Trophoblast cell (in vitro differentiated cells and primary cell): ENCODE data around the gene CDC45.

Experiments
- DNase-seq, 2 donors: peaks; one replicate each; pipeline ENCODE4 v3.0.0-alpha.2; 2016
- H2AFZ ChIP-seq: 2 replicates; pipeline ENCODE4 v1.6.1; 2013; ENCODE audit warnings: low read length, moderate library complexity, mild to moderate bottlenecking; ENCODE audit not compliant: insufficient read depth, poor library complexity
- H2AK5ac ChIP-seq: 2 replicates; pipeline ENCODE4 v1.6.1; 2013; ENCODE audit warnings: mild to moderate bottlenecking, low read length
- H2BK120ac ChIP-seq: 2 replicates; pipeline ENCODE4 v1.6.1; 2013; ENCODE audit warnings: low read length, mild to moderate bottlenecking, moderate library complexity; ENCODE audit not compliant: insufficient read depth, poor library complexity
- H2BK12ac ChIP-seq: 2 replicates; pipeline ENCODE4 v1.6.1; 2013; ENCODE audit warnings: mild to moderate bottlenecking, low read length, moderate library complexity
- H2BK5ac ChIP-seq: 2 replicates; pipeline ENCODE4 v1.6.1; 2013; ENCODE audit warnings: low read length, low read depth, moderate library complexity, mild to moderate bottlenecking; ENCODE audit not compliant: poor library complexity
- H3K14ac ChIP-seq: 2 replicates; pipeline ENCODE4 v1.6.1; 2013; ENCODE audit warnings: mild to moderate bottlenecking, low read length
- H3K18ac ChIP-seq: 2 replicates; pipeline ENCODE4 v1.6.1; 2013; ENCODE audit warnings: mild to moderate bottlenecking, low read length
- H3K23ac ChIP-seq: 2 replicates; pipeline ENCODE4 v1.6.1; 2013; ENCODE audit warnings: low read length
- H3K27ac ChIP-seq: 2 replicates; pipeline ENCODE4 v1.5.1; 2013; ENCODE audit warnings: low read depth, mild to moderate bottlenecking, inconsistent platforms, low read length, moderate library complexity
- H3K27me3 ChIP-seq: 2 replicates; pipeline ENCODE4 v1.6.1; 2013; ENCODE audit warnings: inconsistent platforms, mild to moderate bottlenecking, low read length, moderate library complexity; ENCODE audit not compliant: insufficient read depth
- H3K36me3 ChIP-seq, 2 experiments: 1 replicate in 1 of 2; 2 replicates in 1 of 2; pipeline ENCODE4 v1.6.1; 2013; ENCODE audit warnings: low read length in 2 of 2, mild to moderate bottlenecking in 2 of 2, moderate library complexity in 1 of 2; ENCODE audit not compliant: insufficient read depth in 2 of 2, control insufficient read depth in 1 of 2
- H3K4ac ChIP-seq: 2 replicates; pipeline ENCODE4 v1.6.1; 2013; ENCODE audit warnings: low read depth, mild to moderate bottlenecking, low read length, moderate library complexity
- H3K4me1 ChIP-seq, 2 experiments: 1 replicate in 1 of 2; 2 replicates in 1 of 2; pipeline ENCODE4 v1.6.1; 2013; ENCODE audit warnings: low read length in 2 of 2, mild to moderate bottlenecking in 2 of 2, moderate library complexity in 1 of 2; ENCODE audit not compliant: insufficient read depth in 2 of 2, control insufficient read depth in 1 of 2
- H3K4me2 ChIP-seq: 2 replicates; pipeline ENCODE4 v1.6.1; 2013; ENCODE audit warnings: inconsistent platforms, mild to moderate bottlenecking, low read length, moderate library complexity
- H3K4me3 ChIP-seq: 2 replicates; pipeline ENCODE4 v1.5.1; 2013; ENCODE audit warnings: mild to moderate bottlenecking, low read depth, low read length, inconsistent platforms
- H3K79me1 ChIP-seq: one replicate; pipeline ENCODE4 v1.6.1; 2013; ENCODE audit warnings: low read length
- H3K79me2 ChIP-seq: 2 replicates; pipeline ENCODE4 v1.6.1; 2013; ENCODE audit warnings: low read length, mild to moderate bottlenecking; ENCODE audit not compliant: control insufficient read depth, insufficient read depth, poor library complexity
- H3K9ac ChIP-seq: 2 replicates; pipeline ENCODE4 v1.6.1; 2013; ENCODE audit warnings: mild to moderate bottlenecking, low read length
- H3K9me3 ChIP-seq: 2 replicates; pipeline ENCODE4 v1.6.1; 2013; ENCODE audit warnings: low read depth, mild to moderate bottlenecking, control low read depth, inconsistent platforms, low read length; ENCODE audit not compliant: insufficient read depth
- H4K12ac ChIP-seq: 2 replicates; pipeline ENCODE4 v1.6.1; 2013; ENCODE audit warnings: low read depth, mild to moderate bottlenecking, low read length, moderate library complexity
- H4K8ac ChIP-seq: 2 replicates; pipeline ENCODE4 v1.6.1; 2013; ENCODE audit warnings: low read depth, mild to moderate bottlenecking, low read length, moderate library complexity
- H4K91ac ChIP-seq: one replicate; pipeline ENCODE4 v1.6.1; 2013; ENCODE audit warnings: low read depth, mild to moderate bottlenecking, low read length, moderate library complexity
- WGBS: extraction: QIAGEN DNeasy Blood & Tissue Kit; methylation state at CpG from one replicate; pipeline ENCODE4 v1.1.7; 2013; ENCODE audit warnings: missing lambda C conversion rate; ENCODE audit not compliant: insufficient read length, insufficient coverage; ENCODE audit errors: extremely low coverage; 5-methylcytosine and 5-hydroxymethylcytosine counted together

CDC45 gene

GRCh38 chr22:19537941-19538488, 58.3 kb downstream of the CDC45 start:
- Histone ChIP-seq H3K9ac (no peak overlapping the region), H4K91ac (no peak overlapping the region), H3K4me2 (no peak overlapping the region), H3K23ac (no peak overlapping the region), H2AFZ (no peak overlapping the region), H3K9me3 (no peaks in the 10 kb centered on the region), H3K4me3 (no peak overlapping the region), H4K8ac (no peak overlapping the region), H3K18ac (no peak overlapping the region), H3K36me3 (no peaks in the 10 kb centered on the region), H2BK120ac (no peak overlapping the region), H2BK12ac (no peak overlapping the region), H3K4me1 (no peaks in the 10 kb centered on the region), H3K27ac (no peak overlapping the region), H4K12ac (no peak overlapping the region), H2AK5ac (no peak overlapping the region), H3K27me3 (no peaks in the 10 kb centered on the region), H3K79me2 (no peaks in the 10 kb centered on the region), H3K4ac (no peak overlapping the region), H2BK5ac (no peak overlapping the region), H3K79me1 (no peaks in the 10 kb centered on the region), H3K14ac (no peak overlapping the region)
- WGBS, result no CpG with 5 or more reads among the region's 5 CpGs
- DNase-seq, result no peak

DNA sequence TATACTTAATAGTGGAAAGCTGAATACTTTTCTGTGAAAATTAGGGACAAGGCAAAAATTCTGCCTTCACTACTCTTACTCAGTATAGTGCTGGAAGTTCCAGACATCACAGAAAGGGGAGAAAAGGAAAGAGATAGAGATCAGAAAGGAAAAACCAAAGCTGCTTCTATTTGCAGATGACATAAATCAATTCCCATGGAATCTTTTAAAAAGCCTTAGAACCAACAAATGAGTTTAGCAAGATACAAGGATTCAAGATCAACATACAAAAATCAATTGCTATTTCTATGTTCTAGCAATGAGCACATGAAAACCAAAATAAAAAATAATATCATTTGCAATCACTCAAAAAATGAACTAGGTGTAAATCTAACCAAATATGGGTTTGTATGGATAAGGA, 60.7 kb downstream of the CDC45 start:
- no peak overlapping the region for H3K9ac ChIP-seq
- H2BK5ac ChIP-seq, result no peak overlapping the region
- H4K8ac ChIP-seq, result no peak overlapping the region
- no peak overlapping the region for H3K18ac ChIP-seq
- no peaks in the 10 kb centered on the region for H3K4me1 ChIP-seq
- H3K4me2 ChIP-seq, result no peak overlapping the region
- no peaks in the 10 kb centered on the region for H3K79me2 ChIP-seq
- no peak overlapping the region for H3K23ac ChIP-seq
- no peak overlapping the region for H2AK5ac ChIP-seq
- H3K4ac ChIP-seq, result no peak overlapping the region
- no peaks in the 10 kb centered on the region for H3K36me3 ChIP-seq
- no peak overlapping the region for H2BK120ac ChIP-seq
- no peaks in the 10 kb centered on the region for H3K9me3 ChIP-seq
- no peak overlapping the region for H2AFZ ChIP-seq
- H3K4me3 ChIP-seq, result no peak overlapping the region
- no peaks in the 10 kb centered on the region for H3K27me3 ChIP-seq
- H3K27ac ChIP-seq, result no peak overlapping the region
- H3K14ac ChIP-seq, result no peak overlapping the region
- no peak overlapping the region for H4K91ac ChIP-seq
- H4K12ac ChIP-seq, result no peak overlapping the region
- no peak overlapping the region for H2BK12ac ChIP-seq
- H3K79me1 ChIP-seq, result no peaks in the 10 kb centered on the region
- no peak for DNase-seq

- H3K4me3 ChIP-seq, result peak overlapping the region; percentile 31
- WGBS, result no CpG with 5 or more reads among the region's 16 CpGs
Measured at GRCh38 chr22:19543970-19544708, 64.4 kb downstream of the CDC45 start.

DNA sequence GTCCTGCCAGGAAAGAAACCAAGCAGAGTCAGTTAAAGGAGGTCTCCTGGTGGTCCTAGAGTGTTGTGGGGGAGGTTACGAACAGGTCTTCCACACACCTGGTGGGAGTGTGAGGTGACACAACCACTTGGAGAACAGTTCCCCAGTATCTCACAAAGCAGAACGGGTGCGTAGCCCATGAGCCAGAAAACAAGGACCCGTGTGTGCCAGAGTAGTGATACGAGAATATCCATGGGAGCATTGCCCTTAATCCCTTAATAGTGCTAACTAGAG, 66.2 kb downstream of the CDC45 start:
- Histone ChIP-seq H3K27me3 (no peaks in the 10 kb centered on the region), H3K9me3 (no peaks in the 10 kb centered on the region), H3K14ac (no peak overlapping the region), H2BK12ac (no peak overlapping the region), H3K23ac (no peak overlapping the region), H4K91ac (no peak overlapping the region), H3K79me1 (no peaks in the 10 kb centered on the region), H4K8ac (no peak overlapping the region), H2BK120ac (no peak overlapping the region), H3K4me1 (no peaks in the 10 kb centered on the region), H2BK5ac (no peak overlapping the region), H2AFZ (no peak overlapping the region), H4K12ac (no peak overlapping the region), H3K4ac (no peak overlapping the region), H3K36me3 (no peaks in the 10 kb centered on the region), H3K4me3 (no peak overlapping the region), H3K9ac (no peak overlapping the region), H3K79me2 (no peaks in the 10 kb centered on the region), H3K4me2 (no peak overlapping the region), H3K27ac (no peak overlapping the region), H2AK5ac (no peak overlapping the region), H3K18ac (no peak overlapping the region)
- WGBS, result no CpG with 5 or more reads among the region's 5 CpGs
- no peak for DNase-seq

More at GRCh38 chr22:19543970-19544708, 64.4 kb downstream of the CDC45 start:
- H4K8ac ChIP-seq, result no peak overlapping the region
- no peak overlapping the region for H3K4me2 ChIP-seq
- H3K4me1 ChIP-seq, result no peaks in the 10 kb centered on the region
- H3K14ac ChIP-seq, result no peak overlapping the region
- no peak overlapping the region for H4K91ac ChIP-seq
- H3K79me2 ChIP-seq, result no peaks in the 10 kb centered on the region
- DNase-seq, result no peak
- no peak overlapping the region for H3K27ac ChIP-seq
- no peaks in the 10 kb centered on the region for H3K79me1 ChIP-seq
- no peak overlapping the region for H3K9ac ChIP-seq
- no peaks in the 10 kb centered on the region for H3K27me3 ChIP-seq
- no peak overlapping the region for H4K12ac ChIP-seq
- H3K9me3 ChIP-seq, result no peaks in the 10 kb centered on the region
- no peak overlapping the region for H2BK5ac ChIP-seq
- no peak overlapping the region for H2AK5ac ChIP-seq
- no peak overlapping the region for H3K18ac ChIP-seq
- no peaks in the 10 kb centered on the region for H3K36me3 ChIP-seq
- H2AFZ ChIP-seq, result no peak overlapping the region
- no peak overlapping the region for H3K4ac ChIP-seq
- no peak overlapping the region for H3K23ac ChIP-seq
- no peak overlapping the region for H2BK120ac ChIP-seq
- no peak overlapping the region for H2BK12ac ChIP-seq
